GM18868 (cell line): Measurements from ENCODE around the gene TAF4B.
"Not testable (repeated sequence)": the region's sequence is repeated elsewhere in the genome, so short reads cannot be mapped to it uniquely, and the experiment has no call there.

ENCODE experiments used
- ATAC-seq: cut with Tn5 transposase; IDR thresholded peaks from one replicate; pipeline ENCODE4 v1.9.1; 2021; ENCODE audit warnings: mild to moderate bottlenecking, moderate library complexity; ENCODE audit not compliant: unreplicated experiment

The TAF4B gene

DNA sequence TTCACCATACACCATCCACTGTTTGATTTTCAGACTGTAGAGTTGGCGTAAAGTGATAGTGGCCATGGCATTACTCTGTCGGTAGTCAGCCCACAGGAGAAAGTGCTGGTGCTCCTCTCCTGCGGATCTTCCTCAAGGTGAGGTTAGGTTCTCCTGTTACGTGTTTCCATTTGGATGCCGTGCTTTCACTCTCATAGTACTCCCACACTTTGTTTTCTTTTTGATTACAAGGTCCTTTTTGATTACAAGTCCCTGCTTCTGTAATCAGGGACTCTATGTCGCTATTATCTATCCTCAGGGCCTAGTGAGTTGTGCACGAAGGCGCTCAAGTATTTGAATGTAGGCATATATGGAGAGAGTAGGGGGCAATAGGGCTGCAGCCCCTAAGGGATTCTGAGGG lies 4.3 kb downstream of the TAF4B start:
- ATAC-seq, result no peak

DNA sequence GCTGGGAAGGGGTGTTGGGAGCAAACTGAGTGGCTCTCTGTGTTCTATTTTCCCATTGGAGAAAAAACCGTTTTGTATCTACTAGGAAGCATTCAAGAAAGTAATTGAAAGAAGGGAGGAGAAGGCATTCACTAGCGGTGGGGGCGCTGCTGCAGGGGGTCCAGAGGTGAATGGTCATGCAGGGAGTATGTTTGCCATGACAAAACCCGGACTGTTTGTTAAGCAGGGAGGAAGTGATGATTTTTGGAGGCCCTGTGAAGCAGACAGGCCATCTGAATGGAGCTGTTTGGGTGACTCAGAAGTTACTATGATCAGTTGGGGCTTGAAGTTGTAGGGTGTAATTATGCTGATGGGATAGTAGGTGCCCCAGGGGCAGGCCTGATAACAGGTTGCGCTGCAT lies 7.0 kb downstream of the TAF4B start:
- ATAC-seq, result no peak

DNA sequence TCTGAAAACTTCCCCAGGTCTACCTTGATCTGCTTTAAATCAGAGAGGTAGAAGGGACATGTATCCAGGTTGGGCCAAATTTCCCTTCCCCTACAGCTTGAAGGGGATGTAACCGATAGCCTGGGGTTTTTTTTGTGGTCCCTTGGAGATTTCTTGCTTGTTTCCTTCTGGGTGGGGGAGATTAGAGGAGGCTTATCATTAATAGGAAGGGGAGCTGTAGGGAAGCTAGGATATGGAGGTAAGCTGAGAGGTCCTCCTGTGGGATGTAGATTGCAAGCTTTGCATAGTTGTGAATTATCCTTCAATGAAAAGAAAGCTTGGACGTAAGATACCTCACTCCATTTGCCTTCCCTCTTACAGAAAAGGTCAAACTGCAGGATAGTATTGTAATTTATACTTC lies 11.1 kb downstream of the TAF4B start:
- not testable (repeated sequence) for ATAC-seq

DNA sequence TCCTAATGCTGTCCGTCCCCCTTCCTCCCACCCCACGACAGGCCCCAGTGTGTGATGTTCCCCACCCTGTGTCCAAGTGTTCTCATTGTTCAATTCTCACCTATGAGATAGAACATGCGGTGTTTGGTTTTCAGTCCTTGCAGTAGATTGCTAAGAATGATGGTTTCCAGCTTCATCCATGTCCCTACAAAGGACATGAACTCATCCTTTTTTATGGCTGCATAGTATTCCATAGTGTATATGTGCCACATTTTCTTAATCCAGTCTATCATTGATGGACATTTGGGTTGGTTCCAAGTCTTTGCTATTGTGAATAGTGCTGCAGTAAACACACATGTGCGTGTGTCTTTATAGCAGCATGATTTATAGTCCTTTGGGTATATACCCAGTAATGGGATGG lies 12.5 kb downstream of the TAF4B start:
- ATAC-seq, result not testable (repeated sequence)

DNA sequence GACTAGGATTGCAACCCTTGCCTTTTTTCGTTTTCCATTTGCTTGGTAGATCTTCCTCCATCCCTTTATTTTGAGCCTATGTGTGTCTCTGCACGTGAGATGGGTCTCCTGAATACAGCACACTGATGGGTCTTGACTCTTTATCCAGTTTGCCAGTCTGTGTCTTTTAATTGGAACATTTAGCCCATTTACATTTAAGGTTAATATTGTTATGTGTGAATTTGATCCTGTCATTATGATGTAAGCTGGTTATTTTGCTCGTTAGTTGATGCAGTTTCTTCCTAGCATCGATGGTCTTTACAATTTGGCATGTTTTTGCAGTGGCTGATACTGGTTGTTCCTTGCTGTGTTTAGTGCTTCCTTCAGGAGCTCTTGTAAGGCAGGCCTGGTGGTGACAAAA lies 16.1 kb downstream of the TAF4B start:
- ATAC-seq, result not testable (repeated sequence)

DNA sequence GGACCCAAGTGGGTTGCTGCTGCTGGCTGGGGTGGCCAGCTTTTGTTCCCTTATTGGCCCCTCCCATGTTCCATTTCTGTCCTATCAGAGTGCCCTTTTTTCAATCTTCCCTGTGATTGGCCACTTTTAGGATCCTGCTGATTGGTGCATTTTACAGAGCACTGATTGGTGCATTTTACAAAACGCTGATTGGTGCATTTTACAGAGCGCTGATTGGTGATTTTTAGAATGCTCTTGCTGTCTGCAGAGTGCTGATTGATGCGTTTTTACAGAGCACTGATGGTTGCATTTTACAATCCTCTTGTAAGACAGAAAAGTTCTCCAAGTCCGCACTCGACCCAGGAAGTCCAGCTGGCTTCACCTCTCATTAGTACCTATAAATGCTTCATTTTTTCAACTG lies 19.2 kb downstream of the TAF4B start:
- ATAC-seq, result not testable (repeated sequence)

DNA sequence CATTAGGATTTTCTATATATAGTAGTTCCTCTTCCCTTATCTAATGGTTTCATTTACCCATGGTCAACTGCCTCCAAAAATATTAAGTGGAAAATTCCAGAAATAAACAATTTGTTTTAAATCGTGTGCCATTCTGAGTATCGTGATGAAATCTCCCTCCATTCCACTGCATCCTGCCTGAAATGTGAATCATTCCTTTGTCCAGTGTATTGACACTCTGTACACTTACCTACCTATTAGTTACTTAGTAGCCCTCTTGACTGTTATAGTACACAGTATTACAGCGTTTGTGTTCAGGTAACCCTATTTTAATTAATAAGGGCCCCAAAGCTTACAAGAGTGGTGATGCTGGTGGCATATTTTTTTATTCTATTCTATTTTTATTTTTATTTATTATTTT lies 26.2 kb downstream of the TAF4B start:
- ATAC-seq, result no peak

DNA sequence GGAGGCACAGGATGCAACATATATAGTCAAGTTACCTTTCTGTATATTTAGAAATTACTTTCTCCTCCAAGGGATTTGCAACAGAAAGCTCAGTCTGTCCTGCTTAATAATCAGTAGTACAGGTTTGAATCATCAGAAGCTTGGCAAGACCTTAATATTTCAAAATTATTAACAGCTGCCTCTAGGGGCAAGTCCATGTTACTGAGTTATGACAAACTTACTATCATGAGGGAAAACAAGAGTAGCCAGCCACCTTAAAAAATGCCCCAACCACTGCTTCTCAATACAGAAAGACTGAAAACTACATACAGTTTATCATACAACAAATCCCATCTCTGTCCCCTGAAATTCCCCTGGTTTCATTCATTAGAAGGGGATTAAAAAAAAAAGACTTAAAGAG lies 28.6 kb downstream of the TAF4B start:
- peak; percentile 70 for ATAC-seq

DNA sequence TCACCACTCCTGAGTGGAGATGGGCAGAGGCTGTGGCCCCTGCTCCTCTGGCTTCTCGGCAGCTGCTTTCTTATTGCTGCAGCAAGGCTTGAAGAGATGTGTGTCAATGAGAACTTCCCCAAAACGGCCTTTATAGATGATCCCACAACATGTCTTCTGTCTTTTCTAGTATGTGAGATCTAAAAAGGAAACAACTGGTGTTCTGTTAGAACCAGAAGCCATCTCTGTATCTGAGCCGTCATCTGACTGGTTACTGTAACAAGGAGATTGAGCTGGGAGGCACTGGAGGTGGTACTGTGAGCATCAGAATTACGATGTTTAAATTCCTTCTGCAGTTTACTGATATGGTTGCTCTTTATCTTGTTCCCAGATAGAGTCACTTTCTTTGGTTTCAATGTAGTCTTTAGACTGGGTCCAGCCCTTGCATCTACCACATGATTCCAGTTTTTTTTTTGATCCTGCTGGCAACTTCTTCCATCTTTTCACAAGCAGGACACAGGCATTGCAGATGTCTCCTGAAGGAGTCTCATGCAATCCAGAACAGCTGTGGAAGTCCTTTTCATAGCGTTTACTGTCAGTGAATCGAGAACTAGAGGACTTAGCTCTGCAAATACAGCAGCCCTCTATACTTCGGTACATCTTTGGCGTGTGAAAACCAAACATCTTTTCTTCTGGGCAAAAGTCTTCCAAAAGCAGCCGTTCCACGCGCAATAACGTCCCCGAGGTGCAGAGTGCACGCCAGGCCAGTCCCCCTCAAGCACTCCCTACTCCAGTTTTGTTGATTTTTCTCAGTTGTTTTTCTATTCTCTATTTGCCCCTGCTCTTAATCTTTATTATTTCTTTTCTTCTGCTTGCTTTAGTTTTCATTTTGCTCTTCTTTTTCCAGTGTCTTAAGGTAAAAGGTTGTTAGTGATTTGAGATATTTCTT lies 29.7 kb downstream of the TAF4B start:
- peak; percentile 48 for ATAC-seq

DNA sequence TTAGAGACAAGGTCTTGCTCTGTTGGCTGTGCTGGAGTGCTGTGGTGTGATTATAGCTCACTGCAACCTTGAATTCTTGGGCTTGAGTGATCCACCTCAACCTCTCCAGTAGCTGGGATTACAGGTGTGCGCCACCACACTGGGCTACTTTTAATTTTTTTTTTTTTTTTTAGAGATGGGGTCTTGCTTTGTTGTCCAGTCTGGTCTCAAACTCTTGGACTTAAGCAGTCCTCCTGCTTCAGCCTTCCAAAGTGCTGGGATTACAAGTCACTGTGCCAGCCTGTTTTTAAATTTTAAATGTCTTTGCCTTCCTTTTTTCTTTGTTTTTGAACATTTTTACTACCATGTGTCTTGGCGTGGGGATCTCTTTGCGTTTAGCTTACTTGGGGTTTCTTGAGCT lies 32.5 kb downstream of the TAF4B start:
- no peak for ATAC-seq

DNA sequence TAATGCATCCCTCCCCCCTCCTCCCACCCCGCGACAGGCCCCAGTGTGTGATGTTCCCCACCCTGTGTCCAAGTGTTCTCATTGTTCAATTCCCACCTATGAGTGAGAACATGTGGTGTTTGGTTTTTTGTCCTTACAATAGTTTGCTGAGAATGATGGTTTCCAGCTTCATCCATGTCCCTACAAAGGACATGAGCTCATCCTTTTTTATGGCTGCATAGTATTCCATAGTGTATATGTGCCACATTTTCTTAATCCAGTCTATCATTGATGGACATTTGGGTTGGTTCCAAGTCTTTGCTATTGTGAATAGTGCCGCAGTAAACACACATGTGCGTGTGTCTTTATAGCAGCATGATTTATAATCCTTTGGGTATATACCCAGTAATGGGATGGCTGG lies 33.2 kb downstream of the TAF4B start:
- ATAC-seq, result not testable (repeated sequence)

DNA sequence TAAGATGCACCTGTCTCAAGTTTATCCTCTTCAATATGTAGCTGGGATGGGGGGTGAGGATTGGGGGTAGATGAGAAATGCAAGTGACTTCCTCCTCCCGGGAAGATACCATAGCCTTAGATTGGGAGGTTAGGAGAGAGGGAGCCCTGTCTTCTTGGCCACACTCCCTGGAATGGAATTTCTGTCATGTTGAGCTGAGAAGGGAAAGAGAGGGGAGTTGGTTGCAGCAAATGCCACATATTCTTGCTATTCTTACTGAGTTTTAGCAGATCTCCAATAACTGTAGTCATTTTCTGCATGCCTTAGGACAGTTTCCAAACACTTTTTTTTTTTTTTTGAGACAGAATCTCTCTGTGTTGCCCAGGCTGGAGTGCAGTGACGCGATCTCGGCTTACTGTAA lies 35.9 kb downstream of the TAF4B start:
- no peak for ATAC-seq

DNA sequence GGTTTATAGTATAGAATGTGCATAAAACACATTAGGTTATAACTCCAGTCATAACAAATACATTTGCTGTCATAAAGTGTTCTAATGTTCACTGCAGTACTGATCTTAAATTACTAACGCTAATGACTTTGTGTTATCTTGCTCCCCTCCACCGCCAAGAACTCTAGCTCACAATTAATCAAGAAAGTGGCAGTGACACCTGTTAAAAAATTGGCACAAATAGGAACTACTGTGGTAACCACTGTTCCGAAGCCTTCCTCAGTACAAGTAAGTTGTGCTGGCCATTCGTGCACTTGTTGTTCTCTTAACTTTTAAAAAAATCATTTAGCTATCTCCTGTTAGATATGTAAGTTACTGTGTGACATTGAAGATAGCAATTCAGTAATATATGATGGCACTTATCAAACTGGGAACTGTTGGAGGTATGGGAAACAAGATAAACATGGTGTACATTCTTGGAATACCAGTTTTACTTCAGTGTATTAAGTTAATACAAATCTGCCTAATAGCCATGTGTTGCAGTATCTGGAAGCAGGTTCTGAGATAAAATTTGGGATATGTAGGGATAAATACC lies 41.2 kb downstream of the TAF4B start:
- no peak for ATAC-seq

DNA sequence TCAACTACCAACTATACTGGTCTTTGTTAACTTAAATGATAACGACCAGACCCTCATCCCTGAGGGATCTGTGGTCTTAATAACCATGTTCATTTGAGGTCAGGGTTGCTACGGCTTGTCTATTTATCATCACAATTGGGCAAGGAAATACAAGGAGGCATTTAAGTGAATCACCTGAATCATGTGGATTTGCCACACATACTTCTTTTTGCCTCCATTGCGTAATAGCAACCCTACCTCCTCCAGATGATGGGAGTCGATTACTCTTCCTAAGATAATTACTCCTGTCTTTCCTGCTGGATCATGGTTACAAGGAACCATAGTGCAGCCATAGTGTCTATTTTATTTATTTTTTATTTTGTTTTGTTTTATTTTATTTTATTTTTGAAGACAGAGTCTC lies 42.2 kb downstream of the TAF4B start:
- ATAC-seq, result no peak

DNA sequence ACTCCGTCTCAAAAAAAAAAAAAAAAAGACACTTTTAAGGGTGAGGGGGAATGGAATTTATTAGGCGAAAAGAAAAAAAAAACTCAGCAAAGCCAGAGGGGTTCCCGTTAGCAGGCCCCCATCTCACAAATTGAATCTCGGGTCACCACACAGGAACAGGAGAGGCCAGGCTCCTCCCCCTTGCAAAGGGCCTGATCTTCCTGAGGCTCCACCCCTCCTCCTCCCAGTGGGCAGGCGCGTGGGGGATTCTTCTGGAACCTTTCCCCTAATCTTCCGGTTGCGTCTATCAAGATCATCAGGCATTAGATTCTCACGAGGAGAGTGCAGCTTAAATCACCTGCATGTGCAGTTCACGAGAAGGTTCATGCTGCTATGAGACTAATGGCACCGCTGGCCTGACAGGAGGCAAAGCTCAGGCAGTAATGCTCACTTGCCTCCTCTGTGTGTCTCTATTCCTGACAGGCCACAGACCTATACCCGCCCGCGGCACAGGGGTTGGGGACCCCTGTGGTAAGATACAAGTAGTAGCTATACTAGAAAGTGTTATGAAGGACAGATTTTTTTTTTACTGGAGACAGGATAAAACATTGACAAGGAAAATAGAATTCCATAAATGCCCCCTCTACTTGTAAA lies 45.8 kb downstream of the TAF4B start:
- no peak for ATAC-seq

DNA sequence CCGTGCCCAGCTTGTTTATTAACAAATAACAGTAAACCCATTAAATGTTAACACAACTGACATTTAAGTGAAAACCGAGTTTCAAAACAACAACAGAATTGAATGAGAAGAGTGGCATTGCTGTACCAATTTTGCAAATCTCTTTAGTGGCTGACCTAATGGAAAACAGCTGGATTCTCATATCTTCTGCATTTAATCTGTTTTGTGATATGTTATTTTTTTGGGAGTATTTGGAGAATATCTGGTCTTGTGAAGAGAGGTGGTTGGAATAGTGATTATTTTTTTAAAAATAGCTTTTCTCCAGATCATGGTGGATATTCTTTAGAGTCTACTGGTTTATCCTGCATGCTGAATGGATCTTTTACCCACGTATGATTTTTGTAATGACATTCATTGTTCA lies 51.1 kb downstream of the TAF4B start:
- ATAC-seq, result no peak

DNA sequence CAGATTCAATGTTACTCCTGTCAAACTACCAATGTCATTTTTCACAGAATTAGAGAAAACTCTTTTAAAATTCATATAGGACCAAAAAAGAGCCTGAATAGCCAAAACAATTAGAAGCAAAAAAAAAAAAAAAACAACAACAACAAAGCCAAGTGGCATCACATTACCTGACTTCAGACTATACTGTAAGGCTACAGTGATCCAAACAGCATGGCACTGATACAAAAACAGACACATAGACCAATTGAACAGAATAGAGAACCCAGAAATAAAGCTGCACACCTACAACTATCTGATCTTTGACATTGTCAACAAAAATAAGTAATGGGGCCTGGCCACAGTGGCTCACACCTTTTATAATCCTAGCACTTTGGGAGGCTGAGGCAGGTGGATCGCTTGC lies 53.2 kb downstream of the TAF4B start:
- no peak for ATAC-seq

DNA sequence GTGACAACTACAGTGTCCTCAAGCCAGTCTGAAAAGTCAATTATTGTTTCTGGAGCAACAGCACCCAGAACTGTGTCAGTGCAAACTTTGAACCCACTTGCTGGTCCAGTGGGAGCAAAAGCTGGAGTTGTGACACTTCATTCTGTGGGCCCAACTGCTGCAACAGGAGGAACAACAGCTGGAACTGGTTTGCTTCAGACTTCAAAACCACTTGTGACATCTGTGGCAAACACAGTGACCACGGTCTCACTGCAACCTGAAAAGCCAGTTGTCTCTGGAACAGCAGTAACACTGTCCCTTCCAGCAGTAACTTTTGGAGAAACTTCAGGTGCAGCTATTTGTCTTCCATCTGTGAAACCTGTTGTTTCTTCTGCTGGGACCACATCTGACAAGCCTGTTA lies 59.8 kb downstream of the TAF4B start:
- no peak for ATAC-seq

DNA sequence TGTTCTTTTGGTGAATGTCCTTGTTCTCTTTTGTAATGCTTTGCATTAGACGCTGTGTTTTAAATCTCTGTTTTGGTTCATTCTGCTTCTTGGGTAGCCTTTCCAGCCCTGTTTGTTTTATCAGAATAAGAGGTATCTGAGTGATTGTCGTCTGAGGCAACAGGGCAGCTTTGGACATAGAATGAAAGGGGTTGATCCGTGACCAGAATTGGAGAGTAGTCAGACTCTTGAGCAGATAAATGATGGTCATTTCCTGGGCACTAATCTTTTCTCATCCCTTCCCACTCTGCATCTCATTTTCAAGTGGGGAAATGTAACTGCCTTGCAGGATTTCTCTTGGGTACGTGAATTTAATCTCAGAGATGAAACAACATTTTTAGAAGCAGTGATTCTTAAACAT lies 61.4 kb downstream of the TAF4B start:
- ATAC-seq, result no peak

DNA sequence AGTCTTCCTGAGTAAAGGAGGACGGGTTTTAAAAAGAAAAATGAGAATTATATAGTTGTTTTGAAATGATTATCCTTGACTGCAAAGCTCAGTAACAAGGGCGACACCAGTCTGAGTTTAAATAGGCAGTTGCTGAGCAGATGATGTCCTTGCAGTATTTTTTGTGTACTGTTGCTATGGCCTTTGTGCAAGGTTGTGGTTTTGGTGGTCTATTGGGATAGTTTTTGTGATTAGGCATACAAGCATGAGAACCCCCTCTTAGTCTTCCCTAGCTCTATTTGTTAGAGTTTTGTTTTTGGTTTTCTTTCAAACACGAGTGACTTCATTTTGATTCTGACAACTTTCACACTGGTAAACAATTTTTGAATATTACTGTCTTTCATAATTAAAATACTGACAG lies 64.1 kb downstream of the TAF4B start:
- no peak for ATAC-seq

DNA sequence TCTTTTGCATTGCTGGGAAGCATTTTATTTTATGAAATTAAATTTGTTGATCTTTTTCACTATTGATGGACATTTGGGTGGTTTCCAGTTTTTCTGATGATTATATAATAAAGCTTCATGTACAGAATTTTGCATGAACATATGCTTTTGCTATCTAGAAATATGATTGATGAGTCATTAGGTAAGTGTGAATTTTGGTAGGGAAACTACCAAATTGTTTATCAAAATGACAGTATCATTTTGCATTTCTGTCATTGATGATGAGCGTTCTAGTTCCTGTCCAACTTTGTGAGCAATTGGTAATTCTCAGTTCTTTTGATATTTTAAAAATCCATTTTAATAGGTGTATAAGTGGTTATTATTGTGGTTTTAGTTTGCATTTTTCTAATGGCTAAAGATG lies 67.7 kb downstream of the TAF4B start:
- no peak for ATAC-seq

DNA sequence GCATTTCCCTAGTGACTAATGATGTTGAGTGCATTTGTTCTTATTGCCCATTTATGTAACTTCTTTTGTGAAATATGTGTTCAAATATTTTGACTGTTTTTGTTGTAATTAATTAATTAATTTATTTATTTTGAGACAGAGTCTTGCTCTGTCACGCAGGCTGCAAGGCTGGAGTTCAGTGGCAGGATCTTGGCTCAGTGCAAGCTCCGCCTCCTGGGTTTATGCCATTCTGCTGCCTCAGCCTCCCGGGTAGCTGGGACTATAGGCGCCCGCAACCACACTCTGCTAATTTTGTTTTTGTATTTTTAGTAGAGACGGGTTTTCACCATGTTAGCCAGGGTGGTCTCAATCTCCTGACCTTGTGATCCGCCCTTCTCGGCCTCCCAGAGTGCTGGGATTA lies 71.9 kb downstream of the TAF4B start:
- no peak for ATAC-seq
